Tibial nerve (tissue), 4 donors: Measurements from ENCODE around the gene SMC3.

Experiments used
- CTCF ChIP-seq, 5 experiments: fragments of 200-600 bp in 3 of 5; fragments of 450-650 bp in 2 of 5; sonication (generic) in 3 of 5; IDR thresholded peaks; one replicate each; pipeline ENCODE4 v1.5.1; 2016 to 2019; ENCODE audit warnings: antibody characterized with exemption in 5 of 5, mild to moderate bottlenecking in 3 of 5, moderate library complexity in 2 of 5
- EP300 ChIP-seq, 2 donors: sonication (generic); formaldehyde crosslinking; IDR thresholded peaks; one replicate each; pipeline ENCODE4 v1.6.1; 2017; ENCODE audit warnings: antibody characterized with exemption in 2 of 2, mild to moderate bottlenecking in 1 of 2
- POLR2A ChIP-seq, 2 donors: fragments of 450-650 bp; IDR thresholded peaks; one replicate each; pipeline ENCODE4 v1.6.1; 2017; ENCODE audit warnings: antibody characterized with exemption in 2 of 2, mild to moderate bottlenecking in 2 of 2, moderate library complexity in 2 of 2

DNA sequence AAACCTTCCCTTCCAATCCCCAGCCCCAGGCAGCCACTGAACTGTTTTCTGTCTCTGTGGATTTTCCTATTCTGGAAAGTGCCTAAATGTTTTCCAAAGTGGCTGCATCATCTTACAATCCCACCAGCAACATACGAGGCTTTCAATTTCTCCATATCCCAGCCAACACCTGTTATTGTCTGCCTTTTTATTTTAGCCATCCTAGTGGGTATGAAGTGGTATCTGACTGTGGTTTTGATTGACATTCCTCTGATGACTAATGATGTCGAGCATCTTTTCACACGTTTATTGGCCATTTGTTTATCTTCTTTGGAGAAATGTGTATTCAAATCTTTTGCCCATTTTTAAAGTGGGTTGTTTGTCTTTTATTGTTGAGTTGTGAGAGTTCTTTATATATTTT, 6.2 kb upstream of the SMC3 start:
- TF ChIP-seq CTCF (IDR thresholded peaks at IDR 0.05) (no peak), POLR2A (IDR thresholded peaks at IDR 0.05) (no peak), EP300 (IDR thresholded peaks at IDR 0.05) (no peak)
